Neuron (in vitro differentiated cells): ENCODE data around the gene MAP3K7CL.
"Not testable (repeated sequence)": the region's sequence is repeated elsewhere in the genome, so short reads cannot be mapped to it uniquely, and the experiment has no call there.

ENCODE experiments used
- H2AFZ ChIP-seq: one replicate; pipeline ENCODE4 v1.6.1; 2013; ENCODE audit warnings: low read depth, mild to moderate bottlenecking, inconsistent platforms, low read length, moderate library complexity
- H3K27me3 ChIP-seq: one replicate; pipeline ENCODE4 v1.6.1; 2013; ENCODE audit warnings: low read length; ENCODE audit not compliant: insufficient read depth
- H3K36me3 ChIP-seq: one replicate; pipeline ENCODE4 v1.6.1; 2013; ENCODE audit warnings: low read length; ENCODE audit not compliant: insufficient read depth
- H3K4me1 ChIP-seq: one replicate; pipeline ENCODE4 v1.6.1; 2013; ENCODE audit warnings: low read length; ENCODE audit not compliant: insufficient read depth
- H3K4me3 ChIP-seq: 2 replicates; pipeline ENCODE4 v1.5.1; 2013; ENCODE audit warnings: mild to moderate bottlenecking, low read length, moderate library complexity
- H3K9me3 ChIP-seq: one replicate; pipeline ENCODE4 v1.6.1; 2013; ENCODE audit warnings: low read length

Gene MAP3K7CL

DNA sequence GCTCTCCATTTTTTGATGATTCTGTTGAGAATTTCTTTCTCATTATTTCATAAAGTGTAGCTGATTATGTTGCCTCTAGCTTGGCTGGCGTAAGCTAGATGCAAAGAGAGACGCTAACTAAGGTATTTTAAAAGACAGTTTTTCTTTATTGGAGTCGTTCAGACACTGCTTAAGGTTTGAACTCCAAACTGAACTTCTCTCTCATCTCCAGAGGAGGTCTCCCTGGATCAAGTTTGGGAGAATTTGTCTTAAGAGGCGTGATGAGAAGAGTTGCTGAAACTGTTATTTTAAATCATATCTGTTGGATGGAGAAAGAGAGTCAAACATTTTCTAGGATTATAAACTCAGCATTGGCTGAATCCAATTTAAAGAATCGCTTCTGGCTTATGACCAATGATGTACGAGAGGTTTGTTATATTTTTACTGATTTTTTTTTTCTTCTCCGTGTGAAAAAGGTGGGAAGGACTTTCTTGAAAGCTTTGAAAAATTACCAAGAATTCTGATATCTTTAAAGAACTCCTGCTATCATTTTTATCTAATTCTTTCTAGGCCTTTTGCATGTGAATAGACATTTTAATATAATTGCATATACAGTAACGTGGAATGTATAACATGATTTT is 34.0 kb downstream of the MAP3K7CL start:
- Histone ChIP-seq H3K9me3 (no peaks in the 10 kb centered on the region), H3K27me3 (peaks cover 2% of the 10 kb centered on the region), H3K4me3 (no peak overlapping the region), H3K4me1 (no peaks in the 10 kb centered on the region), H3K36me3 (no peaks in the 10 kb centered on the region), H2AFZ (no peak overlapping the region)

GRCh38 chr21:29166323-29166722 is 35.9 kb downstream of the MAP3K7CL start:
- H2AFZ ChIP-seq = no peak overlapping the region
- no peaks in the 10 kb centered on the region for H3K9me3 ChIP-seq
- peaks cover 2% of the 10 kb centered on the region for H3K27me3 ChIP-seq
- no peaks in the 10 kb centered on the region for H3K36me3 ChIP-seq
- H3K4me1 ChIP-seq = no peaks in the 10 kb centered on the region
- no peak overlapping the region for H3K4me3 ChIP-seq

GRCh38 chr21:29166853-29167252 is 36.4 kb downstream of the MAP3K7CL start:
- Histone ChIP-seq H3K36me3 (no peaks in the 10 kb centered on the region), H2AFZ (no peak overlapping the region), H3K4me1 (no peaks in the 10 kb centered on the region), H3K4me3 (no peak overlapping the region), H3K9me3 (no peaks in the 10 kb centered on the region), H3K27me3 (peaks cover 2% of the 10 kb centered on the region)

DNA sequence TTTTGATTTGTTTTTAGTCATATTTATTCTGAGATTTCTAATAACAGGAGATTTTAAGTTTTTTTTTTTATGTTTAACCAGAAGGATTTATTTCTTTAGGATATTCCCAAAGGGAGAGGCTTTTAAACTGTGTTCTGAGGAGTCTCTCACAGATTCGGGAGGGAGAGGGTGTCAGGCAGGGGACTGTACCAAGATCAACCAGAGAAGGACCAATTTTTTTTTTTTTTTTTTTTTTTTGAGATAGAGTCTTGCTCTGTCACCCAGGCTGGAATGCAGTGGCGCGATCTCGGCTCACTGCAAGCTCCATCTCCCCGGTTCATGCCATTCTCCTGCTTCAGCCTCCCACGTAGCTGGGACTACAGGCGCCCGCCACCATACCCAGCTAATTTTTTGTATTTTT is 37.0 kb downstream of the MAP3K7CL start:
- H3K4me3 ChIP-seq, H3K4me1 ChIP-seq, H2AFZ ChIP-seq, H3K27me3 ChIP-seq, H3K9me3 ChIP-seq, H3K36me3 ChIP-seq: not testable (repeated sequence)

DNA sequence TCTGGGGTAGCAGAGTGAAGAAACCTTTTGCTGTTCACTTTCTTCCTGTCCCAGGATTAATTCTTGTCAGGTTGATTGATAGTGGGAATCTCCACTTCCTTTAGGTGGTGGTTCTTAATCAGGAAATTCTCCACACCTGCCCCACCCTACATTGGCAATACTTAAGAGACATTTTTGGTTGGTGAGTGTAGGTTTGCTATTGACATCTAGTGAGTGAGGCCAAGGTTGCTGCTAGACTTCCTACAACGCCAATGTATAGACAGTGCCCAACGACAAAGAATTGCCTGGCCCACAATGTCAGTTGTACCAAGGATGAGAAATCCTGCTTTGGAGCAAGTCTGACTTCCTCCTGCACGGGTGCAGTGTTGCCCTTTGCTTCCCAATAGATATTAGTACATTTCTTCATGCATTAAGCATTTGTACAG is 38.5 kb downstream of the MAP3K7CL start:
- H3K27me3 ChIP-seq = peaks cover 2% of the 10 kb centered on the region
- H2AFZ ChIP-seq = no peak overlapping the region
- no peaks in the 10 kb centered on the region for H3K4me1 ChIP-seq
- H3K36me3 ChIP-seq = no peaks in the 10 kb centered on the region
- H3K4me3 ChIP-seq = no peak overlapping the region
- H3K9me3 ChIP-seq = no peaks in the 10 kb centered on the region

DNA sequence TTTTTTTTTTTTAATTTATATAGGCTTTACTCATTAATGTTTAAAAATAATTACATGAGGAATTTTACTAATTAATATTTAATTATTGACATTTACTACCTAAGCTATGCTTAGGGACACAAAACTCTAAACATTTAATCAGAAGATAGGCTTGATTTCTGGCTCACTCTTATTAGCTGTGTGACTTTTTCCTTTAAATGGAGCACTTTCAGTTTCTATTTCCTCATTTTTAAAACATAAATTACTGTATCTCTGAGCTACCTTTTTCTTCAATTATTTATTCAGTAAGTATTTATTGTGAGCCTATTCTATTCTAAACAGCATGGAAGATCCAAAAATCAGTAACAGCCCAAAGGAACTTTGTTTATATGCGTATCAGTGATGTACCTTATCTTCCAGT is 40.5 kb downstream of the MAP3K7CL start:
- no peaks in the 10 kb centered on the region for H3K4me1 ChIP-seq

GRCh38 chr21:29172282-29172681 is 41.8 kb downstream of the MAP3K7CL start:
- H3K4me3 ChIP-seq = no peak overlapping the region
- no peaks in the 10 kb centered on the region for H3K36me3 ChIP-seq
- no peaks in the 10 kb centered on the region for H3K4me1 ChIP-seq
- H2AFZ ChIP-seq = no peak overlapping the region
- H3K9me3 ChIP-seq = no peaks in the 10 kb centered on the region
- H3K27me3 ChIP-seq = peaks cover 2% of the 10 kb centered on the region

More for the DNA sequence above, 40.5 kb downstream of the MAP3K7CL start:
- no peak overlapping the region for H2AFZ ChIP-seq
- no peaks in the 10 kb centered on the region for H3K36me3 ChIP-seq
- no peaks in the 10 kb centered on the region for H3K9me3 ChIP-seq
- H3K27me3 ChIP-seq = peaks cover 2% of the 10 kb centered on the region
- no peak overlapping the region for H3K4me3 ChIP-seq

- Histone ChIP-seq H3K4me3 (no peak overlapping the region), H3K36me3 (no peaks in the 10 kb centered on the region), H3K27me3 (no peaks in the 10 kb centered on the region), H3K4me1 (no peaks in the 10 kb centered on the region), H3K9me3 (no peaks in the 10 kb centered on the region), H2AFZ (no peak overlapping the region)
These were observed 44.2 kb downstream of the MAP3K7CL start for GRCh38 chr21:29174607-29175013.

DNA sequence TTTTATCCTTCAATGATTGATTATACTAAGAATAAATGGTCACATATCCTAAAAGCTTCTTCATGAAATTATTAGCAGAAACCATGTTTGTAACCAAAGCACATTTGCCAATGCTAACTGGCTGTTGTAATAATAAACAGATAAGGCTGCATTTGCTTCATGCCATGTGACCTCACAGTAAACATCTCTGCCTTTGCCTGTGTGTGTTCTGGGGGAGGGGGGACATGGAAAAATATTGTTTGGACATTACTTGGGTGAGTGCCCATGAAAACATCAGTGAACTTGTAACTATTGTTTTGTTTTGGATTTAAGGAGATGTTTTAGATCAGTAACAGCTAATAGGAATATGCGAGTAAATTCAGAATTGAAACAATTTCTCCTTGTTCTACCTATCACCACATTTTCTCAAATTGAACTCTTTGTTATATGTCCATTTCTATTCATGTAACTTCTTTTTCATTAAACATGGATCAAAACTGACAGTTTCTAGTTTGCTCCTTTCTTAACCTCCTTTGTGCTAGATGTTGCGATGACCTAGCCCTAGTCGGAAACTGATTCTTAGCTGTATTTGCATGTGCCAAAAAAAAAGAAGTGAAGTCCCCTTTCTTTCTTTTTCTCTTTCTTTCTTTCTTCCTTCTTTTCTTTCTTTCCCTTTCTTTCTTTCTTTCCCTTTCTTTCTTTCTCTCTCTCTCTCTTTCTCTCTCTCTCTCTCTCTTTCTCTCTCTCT is 45.1 kb downstream of the MAP3K7CL start:
- H3K9me3 ChIP-seq = no peaks in the 10 kb centered on the region
- H3K4me3 ChIP-seq = no peak overlapping the region
- no peaks in the 10 kb centered on the region for H3K4me1 ChIP-seq
- H3K27me3 ChIP-seq = no peaks in the 10 kb centered on the region
- no peak overlapping the region for H2AFZ ChIP-seq
- H3K36me3 ChIP-seq = no peaks in the 10 kb centered on the region

DNA sequence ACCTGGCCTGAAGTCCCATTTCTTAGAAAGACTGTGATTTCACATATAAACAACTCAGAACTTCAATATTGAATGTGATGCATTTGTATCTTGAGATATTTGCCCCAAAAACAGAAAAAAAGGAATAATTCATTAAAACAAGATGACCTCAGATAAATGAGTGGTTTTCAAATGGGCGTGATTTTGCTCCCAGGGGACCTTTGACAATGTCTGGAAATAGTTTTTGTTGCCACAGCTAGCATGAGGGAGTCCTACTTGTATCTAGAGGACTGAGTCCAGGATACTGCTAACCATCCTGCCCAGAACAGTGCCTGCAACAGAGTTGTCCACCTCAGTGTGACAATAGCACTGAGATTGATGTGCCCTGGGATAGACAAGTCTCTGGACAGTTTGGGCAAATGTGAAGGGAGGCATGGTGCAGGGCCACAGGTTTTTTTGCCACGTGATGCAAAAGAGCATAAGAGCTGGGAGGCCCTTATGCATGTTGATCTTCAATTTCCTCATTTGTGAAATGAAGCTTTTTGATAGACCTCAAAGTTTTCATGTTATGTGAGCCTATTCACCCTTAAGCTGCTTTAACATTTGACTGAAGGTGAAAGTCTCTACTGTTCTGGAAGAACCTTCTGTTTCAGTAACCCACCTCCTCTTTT is 46.2 kb downstream of the MAP3K7CL start:
- Histone ChIP-seq H3K9me3 (no peaks in the 10 kb centered on the region), H3K4me1 (no peaks in the 10 kb centered on the region), H3K27me3 (no peaks in the 10 kb centered on the region), H3K4me3 (no peak overlapping the region), H3K36me3 (no peaks in the 10 kb centered on the region), H2AFZ (no peak overlapping the region)

DNA sequence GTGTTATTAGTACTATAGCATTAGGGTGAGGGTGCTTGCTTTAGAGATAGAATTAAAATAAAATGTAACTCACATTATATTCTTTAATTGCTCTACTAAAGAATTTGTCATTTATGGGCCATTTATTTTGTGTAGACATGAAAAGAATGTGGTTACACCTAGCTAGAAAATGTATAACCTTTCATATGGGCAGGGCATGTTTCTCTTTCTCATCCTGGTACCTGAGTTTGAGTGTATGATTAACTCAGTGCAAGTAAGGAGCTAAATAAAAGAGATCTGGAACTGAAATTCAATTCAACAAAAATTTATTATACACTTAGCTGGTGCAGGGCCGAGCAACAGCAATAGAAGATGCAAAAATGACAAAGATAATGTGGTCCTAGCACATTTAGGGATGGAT is 47.4 kb downstream of the MAP3K7CL start:
- Histone ChIP-seq H3K9me3 (no peaks in the 10 kb centered on the region), H3K4me3 (no peak overlapping the region), H3K4me1 (peaks cover 5% of the 10 kb centered on the region), H3K27me3 (no peaks in the 10 kb centered on the region), H3K36me3 (no peaks in the 10 kb centered on the region), H2AFZ (no peak overlapping the region)

- Histone ChIP-seq H3K4me1 (peaks cover 5% of the 10 kb centered on the region), H2AFZ (no peak overlapping the region), H3K36me3 (no peaks in the 10 kb centered on the region), H3K4me3 (no peak overlapping the region), H3K27me3 (no peaks in the 10 kb centered on the region), H3K9me3 (no peaks in the 10 kb centered on the region)
These were observed 48.5 kb downstream of the MAP3K7CL start for GRCh38 chr21:29178926-29179325.

- H3K27me3 ChIP-seq = no peaks in the 10 kb centered on the region
- H3K36me3 ChIP-seq = no peaks in the 10 kb centered on the region
- H3K9me3 ChIP-seq = no peaks in the 10 kb centered on the region
- H3K4me3 ChIP-seq = no peak overlapping the region
- peaks cover 5% of the 10 kb centered on the region for H3K4me1 ChIP-seq
- H2AFZ ChIP-seq = no peak overlapping the region
These were observed 49.1 kb downstream of the MAP3K7CL start for GRCh38 chr21:29179503-29179902.
